Neutrophil (primary cell): ENCODE measurements around the gene PLXNA2.

Source experiments
- H3K27ac ChIP-seq: fragments of 200-600 bp; sonication (generic); 2 replicates; pipeline ENCODE4 v1.5.1; 2016; ENCODE audit warnings: mild to moderate bottlenecking, moderate library complexity
- H3K27me3 ChIP-seq: fragments of 200-600 bp; sonication (generic); 2 replicates; pipeline ENCODE4 v1.6.0; 2016; ENCODE audit warnings: mild to moderate bottlenecking
- H3K36me3 ChIP-seq: fragments of 200-600 bp; sonication (generic); 2 replicates; pipeline ENCODE4 v1.5.1; 2017
- H3K4me1 ChIP-seq, 2 experiments: fragments of 200-600 bp in 1 of 2; sonication (generic) in 1 of 2; 1 replicate in 1 of 2; 2 replicates in 1 of 2; pipeline versions ENCODE4 v1.5.1 to v1.6.1; 2013 to 2016; ENCODE audit warnings: low read depth in 1 of 2, low read length in 1 of 2, mild to moderate bottlenecking in 1 of 2, moderate library complexity in 1 of 2; ENCODE audit not compliant: control insufficient read depth in 1 of 2, insufficient read depth in 1 of 2
- H3K4me3 ChIP-seq, 2 experiments: fragments of 200-600 bp in 1 of 2; sonication (generic) in 1 of 2; 1 replicate in 1 of 2; 2 replicates in 1 of 2; pipeline ENCODE4 v1.5.1; 2013 to 2016; ENCODE audit warnings: low read depth in 1 of 2, low read length in 1 of 2, mild to moderate bottlenecking in 1 of 2, moderate library complexity in 1 of 2
- H3K9me3 ChIP-seq: fragments of 200-600 bp; sonication (generic); 2 replicates; pipeline ENCODE4 v1.5.1; 2016
- TF ChIP-seq, protein P1 (sequence below): fragments of 200-600 bp; sonication (generic); IDR thresholded peaks from 2 replicates; pipeline ENCODE4 v1.5.1; 2016; ENCODE audit warnings: antibody characterized with exemption

Gene PLXNA2

GRCh38 chr1:208275083-208275482 is 30.9 kb upstream of the PLXNA2 start:
- peaks cover 39% of the 10 kb centered on the region for H3K27me3 ChIP-seq
- no peaks in the 10 kb centered on the region for H3K36me3 ChIP-seq
- TF ChIP-seq, protein P1, sequence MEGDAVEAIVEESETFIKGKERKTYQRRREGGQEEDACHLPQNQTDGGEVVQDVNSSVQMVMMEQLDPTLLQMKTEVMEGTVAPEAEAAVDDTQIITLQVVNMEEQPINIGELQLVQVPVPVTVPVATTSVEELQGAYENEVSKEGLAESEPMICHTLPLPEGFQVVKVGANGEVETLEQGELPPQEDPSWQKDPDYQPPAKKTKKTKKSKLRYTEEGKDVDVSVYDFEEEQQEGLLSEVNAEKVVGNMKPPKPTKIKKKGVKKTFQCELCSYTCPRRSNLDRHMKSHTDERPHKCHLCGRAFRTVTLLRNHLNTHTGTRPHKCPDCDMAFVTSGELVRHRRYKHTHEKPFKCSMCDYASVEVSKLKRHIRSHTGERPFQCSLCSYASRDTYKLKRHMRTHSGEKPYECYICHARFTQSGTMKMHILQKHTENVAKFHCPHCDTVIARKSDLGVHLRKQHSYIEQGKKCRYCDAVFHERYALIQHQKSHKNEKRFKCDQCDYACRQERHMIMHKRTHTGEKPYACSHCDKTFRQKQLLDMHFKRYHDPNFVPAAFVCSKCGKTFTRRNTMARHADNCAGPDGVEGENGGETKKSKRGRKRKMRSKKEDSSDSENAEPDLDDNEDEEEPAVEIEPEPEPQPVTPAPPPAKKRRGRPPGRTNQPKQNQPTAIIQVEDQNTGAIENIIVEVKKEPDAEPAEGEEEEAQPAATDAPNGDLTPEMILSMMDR, result no peak
- no peak overlapping the region for H3K4me3 ChIP-seq
- H3K27ac ChIP-seq, result no peak overlapping the region
- no peaks in the 10 kb centered on the region for H3K4me1 ChIP-seq
- no peaks in the 10 kb centered on the region for H3K9me3 ChIP-seq

GRCh38 chr1:208273386-208274017 is 29.3 kb upstream of the PLXNA2 start:
- no peaks in the 10 kb centered on the region for H3K4me1 ChIP-seq
- H3K36me3 ChIP-seq, result no peaks in the 10 kb centered on the region
- H3K9me3 ChIP-seq, result no peaks in the 10 kb centered on the region
- H3K4me3 ChIP-seq, result no peak overlapping the region
- H3K27ac ChIP-seq, result no peak overlapping the region
- TF ChIP-seq, protein P1, result no peak
- peaks cover 49% of the 10 kb centered on the region for H3K27me3 ChIP-seq

DNA sequence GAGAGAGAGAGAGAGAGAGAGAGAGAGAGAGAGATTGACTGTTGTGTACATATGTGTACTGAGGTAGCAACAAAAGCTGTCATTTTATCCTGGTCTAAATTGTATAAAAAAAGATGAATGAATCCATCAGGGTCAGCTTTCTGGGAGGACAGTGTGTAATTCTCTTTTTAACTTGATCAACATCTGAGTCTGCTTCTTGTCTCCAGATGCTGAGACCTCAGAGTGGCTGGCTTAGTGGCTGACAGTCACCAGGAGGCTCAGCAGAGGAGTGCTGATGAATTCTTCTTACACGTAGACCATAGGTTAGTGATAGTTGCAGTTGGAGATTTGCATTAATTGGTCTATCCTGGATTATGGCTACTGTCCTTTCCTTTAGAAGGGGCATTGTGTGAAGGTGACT is 28.5 kb upstream of the PLXNA2 start:
- H3K4me1 ChIP-seq, result no peaks in the 10 kb centered on the region
- TF ChIP-seq, protein P1, result no peak
- no peak overlapping the region for H3K4me3 ChIP-seq
- no peaks in the 10 kb centered on the region for H3K9me3 ChIP-seq
- no peaks in the 10 kb centered on the region for H3K36me3 ChIP-seq
- peaks cover 47% of the 10 kb centered on the region for H3K27me3 ChIP-seq
- H3K27ac ChIP-seq, result no peak overlapping the region

DNA sequence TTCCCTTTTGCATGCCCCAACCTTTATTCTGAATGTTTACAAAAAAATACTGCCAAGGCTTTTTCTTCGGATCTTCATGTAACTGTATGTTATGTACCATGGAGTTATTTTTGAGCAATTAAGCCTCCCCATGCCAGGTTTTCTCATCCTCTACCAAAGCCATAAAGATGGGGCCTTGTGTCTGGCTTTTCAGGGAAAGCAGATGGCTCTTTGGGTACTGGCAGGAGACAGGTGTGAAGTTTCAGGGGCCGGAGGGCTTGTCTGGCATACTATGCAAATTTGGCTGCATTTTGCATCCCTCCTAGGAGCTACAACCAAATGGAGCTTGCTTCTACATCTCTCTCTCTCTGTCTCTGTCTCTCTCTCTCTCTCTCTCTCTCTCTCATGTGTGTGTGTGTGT is 28.1 kb upstream of the PLXNA2 start:
- Histone ChIP-seq H3K4me3 (no peak overlapping the region), H3K4me1 (no peaks in the 10 kb centered on the region), H3K27me3 (peaks cover 47% of the 10 kb centered on the region), H3K36me3 (no peaks in the 10 kb centered on the region), H3K9me3 (no peaks in the 10 kb centered on the region), H3K27ac (no peak overlapping the region)
- TF ChIP-seq, protein P1, result no peak

GRCh38 chr1:208271236-208271635 is 27.1 kb upstream of the PLXNA2 start:
- no peak overlapping the region for H3K4me3 ChIP-seq
- H3K27ac ChIP-seq, result no peak overlapping the region
- TF ChIP-seq, protein P1, result no peak
- H3K9me3 ChIP-seq, result no peaks in the 10 kb centered on the region
- H3K27me3 ChIP-seq, result peaks cover 49% of the 10 kb centered on the region
- no peaks in the 10 kb centered on the region for H3K4me1 ChIP-seq
- H3K36me3 ChIP-seq, result no peaks in the 10 kb centered on the region
